ENCODE results near the gene LLGL1. TPM values are rescaled to one million over a fixed set of nuclear protein-coding genes. Genes with fewer than 3 reads are reported as not detected.

The LLGL1 gene
- total RNA-seq, 1 donor from 2014 or later = 9.0 TPM

Other genes starting within 250 kb of the LLGL1 start
- gene ATPAF2, start 186.5 kb upstream of the LLGL1 start, total RNA-seq = 37.0 TPM
- 23.5 TPM for gene GID4, start 186.2 kb upstream of the LLGL1 start, total RNA-seq
- gene DRG2, start 137.7 kb upstream of the LLGL1 start, total RNA-seq = 19.4 TPM
- 0.45 TPM for gene MYO15A, start 116.9 kb upstream of the LLGL1 start, total RNA-seq
- gene ALKBH5, start 41.8 kb upstream of the LLGL1 start, total RNA-seq = 197 TPM
- gene FLII, start 33.1 kb downstream of the LLGL1 start, total RNA-seq = 292 TPM
- gene MIEF2, start 35.0 kb downstream of the LLGL1 start, total RNA-seq = 32.2 TPM
- 10.3 TPM for gene TOP3A, start 89.4 kb downstream of the LLGL1 start, total RNA-seq
- 13.1 TPM for gene SMCR8, start 89.7 kb downstream of the LLGL1 start, total RNA-seq
- 8.4 TPM for gene SHMT1, start 137.9 kb downstream of the LLGL1 start, total RNA-seq
- gene EVPLL, start 152.1 kb downstream of the LLGL1 start, total RNA-seq = not detected

All from left ventricle myocardium superior (tissue), 1 donor.